ENCODE results near the gene FURIN. TPM values are rescaled to one million over a fixed set of nuclear protein-coding genes. Genes with fewer than 3 reads are reported as not detected.
A peak's percentile ranks its signal among the peaks of the same experiment; 100 is the strongest.

Gene FURIN
- total and polyA plus RNA-seq, 9 of the 15 experiments (the other 6 are each of a cell fraction or from before 2014, with no cell fraction given), result 0.92 to 99.9 (median 34.8) TPM

GRCh38 chr15:90881978-90882721 is 13.8 kb downstream of the FURIN start (continued):
- TF ChIP-seq CEBPZ (IDR thresholded peaks at IDR 0.05; ENCODE audit: borderline replicate concordance, low read depth, low read length) (no peak), BCOR (IDR thresholded peaks at IDR 0.05) (no peak), TCF15 (CRISPR knock-in tag; IDR thresholded peaks at IDR 0.05) (no peak), SLC30A9 (CRISPR knock-in tag; IDR thresholded peaks at IDR 0.05) (no peak), TCFL5 (CRISPR knock-in tag; conservative IDR thresholded peaks at IDR 0.05) (no peak), NFATC3 (IDR thresholded peaks at IDR 0.05) (no peak), PATZ1 (CRISPR knock-in tag; IDR thresholded peaks at IDR 0.05; ENCODE audit: borderline replicate concordance) (no peak), ZNF668 (CRISPR knock-in tag; IDR thresholded peaks at IDR 0.05) (no peak), KLF6 (CRISPR knock-in tag; IDR thresholded peaks at IDR 0.05; ENCODE audit: borderline replicate concordance) (no peak), OTX1 (CRISPR knock-in tag; IDR thresholded peaks at IDR 0.05) (no peak), MCM5 (IDR thresholded peaks at IDR 0.05; ENCODE audit: low read depth) (no peak), RBM22 (IDR thresholded peaks at IDR 0.05; ENCODE audit: low read depth, low read length, poor library complexity, severe bottlenecking) (peak; percentile 87)
- TF ChIP-seq, protein P1, sequence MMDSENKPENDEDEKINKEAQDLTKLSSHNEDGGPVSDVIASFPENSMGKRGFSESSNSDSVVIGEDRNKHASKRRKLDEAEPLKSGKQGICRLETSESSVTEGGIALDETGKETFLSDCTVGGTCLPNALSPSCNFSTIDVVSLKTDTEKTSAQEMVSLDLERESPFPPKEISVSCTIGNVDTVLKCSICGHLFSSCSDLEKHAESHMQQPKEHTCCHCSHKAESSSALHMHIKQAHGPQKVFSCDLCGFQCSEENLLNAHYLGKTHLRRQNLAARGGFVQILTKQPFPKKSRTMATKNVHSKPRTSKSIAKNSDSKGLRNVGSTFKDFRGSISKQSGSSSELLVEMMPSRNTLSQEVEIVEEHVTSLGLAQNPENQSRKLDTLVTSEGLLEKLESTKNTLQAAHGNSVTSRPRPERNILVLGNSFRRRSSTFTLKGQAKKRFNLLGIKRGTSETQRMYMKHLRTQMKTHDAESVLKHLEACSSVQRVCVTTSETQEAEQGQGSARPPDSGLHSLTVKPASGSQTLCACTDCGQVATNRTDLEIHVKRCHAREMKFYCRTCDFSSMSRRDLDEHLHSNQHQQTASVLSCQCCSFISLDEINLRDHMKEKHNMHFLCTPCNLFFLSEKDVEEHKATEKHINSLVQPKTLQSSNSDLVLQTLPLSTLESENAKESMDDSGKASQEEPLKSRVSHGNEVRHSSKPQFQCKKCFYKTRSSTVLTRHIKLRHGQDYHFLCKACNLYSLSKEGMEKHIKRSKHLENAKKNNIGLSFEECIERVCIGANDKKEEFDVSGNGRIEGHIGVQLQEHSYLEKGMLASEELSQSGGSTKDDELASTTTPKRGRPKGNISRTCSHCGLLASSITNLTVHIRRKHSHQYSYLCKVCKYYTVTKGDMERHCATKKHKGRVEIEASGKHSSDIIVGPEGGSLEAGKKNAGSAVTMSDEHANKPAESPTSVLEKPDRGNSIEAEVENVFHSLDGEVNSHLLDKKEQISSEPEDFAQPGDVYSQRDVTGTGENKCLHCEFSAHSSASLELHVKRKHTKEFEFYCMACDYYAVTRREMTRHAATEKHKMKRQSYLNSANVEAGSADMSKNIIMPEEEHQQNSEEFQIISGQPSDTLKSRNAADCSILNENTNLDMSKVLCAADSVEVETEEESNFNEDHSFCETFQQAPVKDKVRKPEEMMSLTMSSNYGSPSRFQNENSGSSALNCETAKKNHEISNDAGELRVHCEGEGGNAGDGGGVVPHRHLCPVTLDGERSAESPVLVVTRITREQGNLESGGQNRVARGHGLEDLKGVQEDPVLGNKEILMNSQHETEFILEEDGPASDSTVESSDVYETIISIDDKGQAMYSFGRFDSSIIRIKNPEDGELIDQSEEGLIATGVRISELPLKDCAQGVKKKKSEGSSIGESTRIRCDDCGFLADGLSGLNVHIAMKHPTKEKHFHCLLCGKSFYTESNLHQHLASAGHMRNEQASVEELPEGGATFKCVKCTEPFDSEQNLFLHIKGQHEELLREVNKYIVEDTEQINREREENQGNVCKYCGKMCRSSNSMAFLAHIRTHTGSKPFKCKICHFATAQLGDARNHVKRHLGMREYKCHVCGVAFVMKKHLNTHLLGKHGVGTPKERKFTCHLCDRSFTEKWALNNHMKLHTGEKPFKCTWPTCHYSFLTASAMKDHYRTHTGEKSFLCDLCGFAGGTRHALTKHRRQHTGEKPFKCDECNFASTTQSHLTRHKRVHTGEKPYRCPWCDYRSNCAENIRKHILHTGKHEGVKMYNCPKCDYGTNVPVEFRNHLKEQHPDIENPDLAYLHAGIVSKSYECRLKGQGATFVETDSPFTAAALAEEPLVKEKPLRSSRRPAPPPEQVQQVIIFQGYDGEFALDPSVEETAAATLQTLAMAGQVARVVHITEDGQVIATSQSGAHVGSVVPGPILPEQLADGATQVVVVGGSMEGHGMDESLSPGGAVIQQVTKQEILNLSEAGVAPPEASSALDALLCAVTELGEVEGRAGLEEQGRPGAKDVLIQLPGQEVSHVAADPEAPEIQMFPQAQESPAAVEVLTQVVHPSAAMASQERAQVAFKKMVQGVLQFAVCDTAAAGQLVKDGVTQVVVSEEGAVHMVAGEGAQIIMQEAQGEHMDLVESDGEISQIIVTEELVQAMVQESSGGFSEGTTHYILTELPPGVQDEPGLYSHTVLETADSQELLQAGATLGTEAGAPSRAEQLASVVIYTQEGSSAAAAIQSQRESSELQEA (IDR thresholded peaks at IDR 0.05; ENCODE audit: low read depth), result no peak

Measured in K562 (cell line).